ENCODE data around the gene LPP.

LPP gene

DNA sequence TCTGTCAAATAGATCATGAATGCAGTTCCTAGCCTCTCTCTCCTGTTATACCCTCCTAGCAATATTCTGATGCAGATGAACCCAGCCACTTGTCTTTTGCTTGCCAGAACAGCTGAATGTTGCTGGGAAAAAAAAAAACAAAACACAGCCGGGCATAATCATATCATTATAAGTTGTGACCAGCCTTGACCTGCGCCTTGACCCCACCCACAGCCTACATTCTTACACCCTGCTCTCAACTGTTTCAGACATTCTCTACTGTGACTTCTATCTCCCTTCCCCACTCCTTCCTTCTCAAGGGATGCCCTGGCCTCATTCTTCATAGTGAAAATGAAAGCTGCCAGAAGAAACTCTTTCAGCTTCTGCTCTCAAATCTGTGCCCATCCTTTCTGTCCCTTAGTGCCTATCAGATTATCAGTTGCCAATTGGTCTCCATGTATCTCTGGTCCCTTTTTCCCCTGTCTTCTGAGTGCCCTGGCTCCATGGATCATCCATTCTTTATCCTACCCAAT, 628.7 kb downstream of the LPP start:
- no peak for DNase-seq

DNA sequence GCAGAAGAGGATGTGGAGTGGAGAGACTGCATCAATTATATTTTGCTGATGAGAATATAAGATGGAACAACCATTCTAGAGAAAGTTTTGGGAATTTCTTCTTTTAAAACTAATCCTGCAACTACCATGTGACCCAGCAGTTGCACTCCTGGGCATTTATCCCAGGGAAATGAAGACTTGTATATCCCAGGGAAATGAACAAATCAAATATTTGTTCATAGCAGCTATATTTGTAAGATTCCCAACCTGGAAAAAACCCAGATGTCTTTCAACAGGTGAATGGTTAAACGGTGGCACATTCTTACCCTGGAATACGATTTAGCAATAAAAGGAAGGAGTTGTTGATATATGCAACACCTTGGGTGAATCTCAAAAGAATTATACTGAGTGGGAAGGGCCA, 632.5 kb downstream of the LPP start:
- DNase-seq, result no peak

DNA sequence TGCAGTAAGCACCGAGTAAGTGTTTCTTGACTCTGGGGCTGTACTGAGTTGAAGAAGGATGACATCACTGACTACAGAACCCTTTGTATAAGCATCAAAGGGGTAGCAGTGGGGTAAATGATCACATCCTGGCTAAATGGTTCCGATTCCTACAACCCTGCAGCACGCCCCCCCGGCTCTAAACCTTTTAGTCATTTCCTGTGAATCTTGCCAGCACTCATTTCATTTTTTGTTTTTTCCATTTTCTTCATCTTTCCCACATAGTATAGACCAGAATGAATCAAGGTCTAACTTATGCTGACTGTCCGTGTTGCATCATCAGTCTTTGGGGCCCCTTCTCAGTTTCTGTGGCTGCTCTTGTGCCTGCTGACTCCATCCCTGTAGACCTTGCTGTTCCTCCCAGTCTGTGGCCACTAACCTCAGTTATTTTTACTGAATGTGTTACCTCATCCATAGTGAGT, 634.7 kb downstream of the LPP start:
- DNase-seq, result no peak

DNA sequence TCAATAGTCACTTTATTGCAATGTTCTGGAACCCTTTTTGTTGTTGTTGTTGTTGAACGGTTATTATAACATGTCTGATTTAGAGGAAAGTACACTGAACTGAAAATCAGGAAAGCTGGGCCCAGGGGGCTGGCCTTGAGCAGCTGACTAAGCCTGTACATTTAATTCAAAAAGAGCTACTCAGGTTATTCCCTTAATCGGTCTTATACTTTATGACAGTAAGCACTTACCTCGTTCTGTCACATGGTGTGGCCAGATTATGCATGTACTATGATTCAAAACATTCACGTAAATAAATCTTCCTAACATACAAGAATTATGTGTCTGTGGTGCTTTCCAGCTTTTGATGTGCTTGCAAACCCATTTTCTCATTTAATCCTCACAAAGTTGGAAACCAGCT, 635.3 kb downstream of the LPP start:
- DNase-seq, result no peak

DNA sequence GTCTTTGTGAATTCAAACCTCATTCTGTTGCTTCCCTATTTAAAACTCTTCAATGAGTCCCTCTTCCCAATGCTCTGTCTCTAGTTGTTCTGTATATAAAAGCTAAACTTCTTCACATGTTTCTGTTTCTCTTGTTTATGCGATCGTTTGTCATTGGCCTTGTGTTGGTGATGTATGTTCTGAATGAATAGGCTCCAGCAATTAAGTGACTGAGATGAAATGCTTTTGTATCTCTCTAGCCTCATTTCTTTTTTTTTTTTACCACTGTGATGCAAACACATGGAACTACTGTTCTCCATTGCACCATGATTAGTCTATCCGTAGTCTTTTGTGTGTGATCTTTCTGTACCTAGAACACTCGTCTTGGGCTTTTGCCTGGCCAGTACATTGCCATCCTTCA, 637.4 kb downstream of the LPP start:
- no peak for DNase-seq

DNA sequence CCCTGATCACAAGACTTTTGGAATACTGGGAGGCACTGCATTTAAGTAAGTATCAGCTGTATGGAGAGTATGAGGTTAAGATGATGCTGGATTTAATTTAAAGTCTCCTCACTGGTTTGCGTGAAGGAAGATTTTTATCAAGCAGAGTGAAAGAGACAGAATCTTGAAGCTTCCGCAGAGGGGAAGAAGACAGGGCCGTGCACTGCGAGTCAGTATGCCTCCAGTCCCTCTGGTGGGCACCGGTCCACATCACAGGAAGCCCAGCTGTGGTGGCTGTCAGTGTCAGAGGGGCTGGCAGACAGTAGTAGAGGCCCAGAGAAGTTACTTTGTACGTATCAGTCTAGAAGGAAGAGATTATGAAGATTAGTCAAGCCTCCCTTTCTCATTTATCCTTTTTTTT, 638.8 kb downstream of the LPP start:
- DNase-seq, result no peak

DNA sequence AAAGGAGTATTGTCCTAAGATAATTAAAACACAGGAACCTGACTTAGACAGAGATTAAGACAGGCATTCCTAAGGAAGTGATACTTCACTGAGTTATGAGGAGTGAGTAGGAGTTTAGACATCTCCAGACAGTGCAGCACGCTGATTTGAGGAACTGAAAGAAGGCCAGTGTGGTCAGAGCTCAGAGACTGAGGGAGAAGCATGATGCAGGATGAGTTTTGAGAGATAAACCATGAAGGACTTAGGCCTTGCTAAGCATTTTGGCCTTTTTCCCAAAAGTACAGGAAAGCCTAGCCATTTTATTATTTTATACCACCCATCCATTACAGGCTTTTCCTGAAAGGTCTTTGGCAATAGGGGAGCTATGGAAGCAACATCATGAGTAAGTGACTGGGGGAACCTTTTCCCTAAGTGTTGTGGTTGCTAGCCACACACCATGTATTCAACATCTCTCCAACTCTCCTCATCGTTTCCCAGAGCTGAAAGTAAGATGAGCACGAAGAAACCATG, 642.2 kb downstream of the LPP start:
- DNase-seq, result no peak

DNA sequence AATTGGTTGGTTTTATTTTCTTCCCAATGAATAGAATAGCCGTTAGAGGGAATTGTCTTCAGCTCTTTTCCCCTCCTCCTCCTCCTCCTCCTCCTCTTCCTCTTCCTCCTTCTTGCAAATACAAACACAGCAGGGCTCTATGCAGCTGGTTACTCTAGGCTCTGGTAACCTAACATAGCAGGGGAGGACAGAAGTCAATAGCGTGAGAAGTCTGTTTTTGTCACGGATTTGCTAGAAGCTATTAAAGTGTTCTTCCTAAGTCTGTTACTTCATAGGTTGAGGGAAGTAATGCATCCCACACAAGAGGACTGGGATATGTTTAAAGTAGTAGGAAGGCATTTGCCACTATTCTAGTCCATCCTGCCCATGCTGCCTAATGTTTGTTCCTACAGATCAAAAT, 643.1 kb downstream of the LPP start:
- no peak for DNase-seq

DNA sequence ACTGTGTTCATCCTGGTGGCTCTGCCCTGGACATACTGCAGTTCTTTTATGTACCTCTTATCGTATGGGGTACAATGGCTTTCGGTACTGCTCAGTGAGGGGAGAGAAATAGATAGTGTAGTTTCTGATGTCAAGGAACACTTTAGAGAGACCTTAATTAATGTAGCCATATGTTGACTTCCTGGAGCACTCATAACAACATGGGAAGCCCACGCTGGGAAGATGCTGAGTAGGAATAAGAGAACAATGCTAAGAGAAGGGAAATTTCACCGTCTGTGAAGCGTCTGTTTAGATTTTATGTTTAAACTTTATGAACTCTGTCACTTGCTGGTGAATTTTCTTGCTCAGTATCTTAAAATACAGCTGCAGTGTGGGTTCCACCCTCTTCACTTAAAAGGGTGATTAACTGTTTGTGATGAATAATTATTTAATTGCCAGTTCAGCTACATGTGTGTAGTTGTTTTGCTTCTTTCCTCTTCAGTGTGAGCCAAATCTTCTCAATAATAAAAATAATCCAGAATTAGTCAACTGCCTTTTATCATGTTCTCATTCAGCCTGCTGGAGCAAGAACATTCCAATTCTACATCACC, 644.7 kb downstream of the LPP start:
- DNase-seq, result no peak

DNA sequence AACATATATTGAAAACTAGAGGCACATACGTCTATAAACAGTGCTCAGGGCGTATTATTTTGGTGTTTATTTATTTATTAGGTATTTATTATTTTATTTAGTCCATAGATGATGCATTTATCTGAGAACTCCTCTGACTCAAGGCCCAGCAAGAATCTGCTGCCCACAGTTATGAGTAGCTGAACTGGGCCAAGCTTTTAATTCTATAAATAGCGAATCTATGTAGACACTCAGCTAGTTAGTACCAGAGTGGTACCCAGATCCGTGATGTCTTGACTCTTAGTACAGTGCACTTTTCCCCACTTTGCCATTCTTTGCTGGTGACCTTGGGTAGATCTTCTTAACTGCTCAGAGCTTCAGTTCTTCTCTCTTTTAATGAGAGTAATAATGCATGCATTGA, 647.4 kb downstream of the LPP start:
- no peak for DNase-seq

DNA sequence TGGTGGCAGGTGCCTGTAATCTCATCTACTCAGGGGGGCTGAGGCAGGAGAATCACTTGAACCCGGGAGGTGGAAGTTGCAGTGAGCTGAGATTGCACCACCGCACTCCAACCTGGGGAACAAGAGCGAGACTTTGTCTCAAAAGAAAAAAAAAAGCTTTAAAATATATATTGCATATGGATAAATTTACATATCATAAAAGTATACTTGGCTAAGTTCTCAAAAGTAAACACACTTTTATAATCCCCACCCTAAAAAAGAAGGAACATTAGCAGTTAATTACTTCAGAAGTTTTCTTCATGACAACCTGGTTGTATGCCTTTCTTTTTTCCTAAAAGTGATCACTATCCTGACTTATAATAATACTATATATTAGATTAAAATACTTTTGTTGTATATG, 648.7 kb downstream of the LPP start:
- DNase-seq, result no peak

DNA sequence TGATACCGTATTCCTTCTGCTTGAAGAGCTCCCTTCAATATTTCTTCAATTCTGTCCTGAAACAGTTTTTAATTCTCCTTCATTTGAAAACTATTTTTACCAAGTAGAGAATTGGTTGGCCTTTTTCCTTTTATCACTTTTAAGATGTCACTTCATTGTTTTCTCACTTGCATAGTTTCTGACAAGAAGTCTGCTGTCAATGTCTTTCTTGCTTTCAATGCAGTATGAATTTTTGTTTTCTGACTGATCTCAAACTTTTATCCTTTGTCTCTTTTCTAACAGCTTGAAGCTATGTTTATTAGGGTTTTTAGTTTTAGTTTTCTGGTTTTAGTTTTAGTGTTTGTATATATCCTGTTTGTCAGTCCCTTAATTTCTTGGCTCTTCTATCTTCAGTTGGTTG, 653.0 kb downstream of the LPP start:
- no peak for DNase-seq

DNA sequence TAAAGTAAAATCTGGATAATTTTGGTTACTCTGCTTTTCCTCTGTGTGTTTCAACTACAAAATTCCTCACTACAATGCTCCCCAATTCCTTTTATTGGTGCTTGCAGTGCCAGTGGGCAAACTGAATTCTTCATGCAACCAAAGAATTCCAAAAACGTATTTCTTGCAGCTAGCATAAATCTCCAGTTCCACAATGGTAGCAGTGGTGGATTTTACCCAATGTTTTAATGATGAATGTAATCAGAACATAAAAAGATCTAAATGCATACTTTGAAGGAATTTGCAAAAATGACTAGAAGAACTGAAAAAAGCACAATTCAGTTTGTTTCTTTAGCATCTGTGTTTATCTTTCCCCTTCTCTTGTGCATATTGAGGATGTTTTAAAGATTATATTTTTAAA, 658.2 kb downstream of the LPP start:
- DNase-seq, result no peak

DNA sequence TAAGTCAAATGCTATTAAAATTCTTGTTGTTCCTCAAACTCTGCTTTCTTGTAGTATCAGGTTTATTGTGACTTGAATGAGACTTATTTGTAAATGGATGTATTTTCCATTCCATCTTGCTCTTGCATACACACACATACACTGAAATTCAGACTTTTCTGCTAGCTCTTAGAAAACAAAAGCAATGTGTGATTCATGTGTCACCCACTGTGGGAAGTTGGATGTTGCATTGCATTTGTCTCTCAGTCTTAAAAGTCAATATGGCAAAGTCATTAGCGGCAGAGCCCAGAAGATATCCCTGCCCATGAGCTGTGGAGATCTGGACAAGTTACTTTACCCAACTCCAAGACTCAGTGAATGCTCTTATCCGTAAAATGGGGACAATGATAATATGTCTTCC, 660.6 kb downstream of the LPP start:
- DNase-seq, result no peak

DNA sequence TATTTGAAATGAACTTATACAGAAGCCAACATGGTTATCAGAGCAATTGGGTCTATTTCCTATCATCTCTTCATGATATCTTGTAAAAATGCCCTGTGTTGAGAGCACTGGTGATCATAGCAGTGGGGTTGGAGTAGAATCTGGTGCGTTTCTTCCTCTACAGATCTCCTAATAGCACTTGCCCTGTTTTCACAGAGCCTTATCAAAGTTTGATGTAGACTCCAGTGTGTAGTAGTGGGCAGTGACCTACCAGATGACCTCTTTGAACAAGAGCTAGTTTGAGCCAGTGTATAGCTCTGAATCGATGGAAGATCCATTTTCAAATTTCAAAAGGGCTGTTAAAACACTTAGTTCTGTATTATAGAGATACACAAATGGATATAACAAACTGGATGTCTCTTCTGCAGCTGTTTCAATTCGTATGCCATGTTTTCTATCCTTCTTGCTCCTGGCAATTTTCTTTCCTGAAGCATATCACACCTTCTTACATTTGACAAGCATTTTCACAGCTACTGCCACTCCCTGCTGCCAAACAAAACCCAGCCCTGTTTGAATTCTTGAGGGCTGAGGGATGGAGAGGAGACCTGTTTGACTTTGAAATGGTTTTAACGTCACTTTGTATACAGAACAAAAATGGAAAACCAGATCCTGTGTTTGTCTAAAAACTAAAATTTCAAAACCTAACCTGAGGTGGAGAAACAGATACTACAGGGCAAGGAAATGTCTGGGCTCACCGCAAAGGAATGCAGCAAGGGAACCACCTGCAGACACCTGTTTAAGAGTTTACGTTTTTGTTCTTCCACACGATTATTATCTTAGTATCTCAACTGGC, 663.4 kb downstream of the LPP start:
- no peak for DNase-seq

DNA sequence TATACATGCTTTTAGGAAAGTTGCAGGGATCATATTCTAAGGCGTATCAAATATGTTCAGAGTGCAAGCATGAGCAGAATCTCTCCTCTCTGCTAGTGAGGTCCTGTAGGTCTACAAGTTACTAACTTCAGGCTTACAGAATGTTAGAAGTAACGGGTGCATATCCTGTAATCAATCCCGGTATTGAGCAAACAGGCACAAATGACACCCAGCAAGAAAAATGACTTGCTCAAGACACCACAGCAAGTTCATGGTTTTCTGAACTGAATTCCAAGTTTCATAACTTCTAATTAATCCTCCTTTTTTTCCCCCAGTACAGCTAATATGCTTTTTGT, 663.9 kb downstream of the LPP start:
- DNase-seq, result no peak

DNA sequence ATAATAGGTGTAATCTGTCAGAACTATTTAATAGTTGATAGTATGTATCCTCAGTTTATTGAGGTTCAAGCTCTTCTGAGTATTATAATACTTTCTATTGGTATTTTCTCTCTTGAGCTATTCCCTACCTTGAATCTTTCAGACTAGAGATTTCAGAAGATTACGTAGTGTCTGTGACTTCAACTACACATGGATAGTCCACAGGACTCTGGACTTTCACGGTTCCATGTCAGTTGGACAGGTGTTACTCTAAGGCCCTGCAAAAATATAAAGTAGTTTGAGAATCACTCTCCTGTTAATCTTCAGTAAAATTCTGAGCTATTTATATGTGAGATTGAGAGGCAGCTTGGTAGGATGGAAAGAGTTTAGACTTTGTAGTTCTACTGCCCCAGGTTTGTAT, 664.3 kb downstream of the LPP start:
- DNase-seq, result no peak

DNA sequence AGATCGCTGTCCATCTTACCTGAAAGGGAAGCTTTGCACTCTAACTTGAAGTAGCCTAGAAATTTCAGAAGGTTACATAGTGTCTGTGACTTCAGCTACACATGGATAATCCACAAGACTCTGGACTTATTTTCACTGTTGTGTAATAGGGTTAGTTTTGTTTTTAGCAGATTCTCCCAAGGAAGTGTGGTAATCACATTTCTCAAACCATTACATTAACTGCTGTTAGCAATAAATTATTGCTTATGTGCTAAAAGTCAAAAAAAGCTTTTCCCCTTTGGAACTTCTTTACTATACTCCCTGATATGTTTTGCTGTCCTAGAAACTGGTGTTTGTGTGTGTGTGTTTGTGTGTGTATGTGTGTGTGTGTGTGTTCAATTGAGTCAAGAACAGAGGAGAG, 666.0 kb downstream of the LPP start:
- DNase-seq, result no peak

DNA sequence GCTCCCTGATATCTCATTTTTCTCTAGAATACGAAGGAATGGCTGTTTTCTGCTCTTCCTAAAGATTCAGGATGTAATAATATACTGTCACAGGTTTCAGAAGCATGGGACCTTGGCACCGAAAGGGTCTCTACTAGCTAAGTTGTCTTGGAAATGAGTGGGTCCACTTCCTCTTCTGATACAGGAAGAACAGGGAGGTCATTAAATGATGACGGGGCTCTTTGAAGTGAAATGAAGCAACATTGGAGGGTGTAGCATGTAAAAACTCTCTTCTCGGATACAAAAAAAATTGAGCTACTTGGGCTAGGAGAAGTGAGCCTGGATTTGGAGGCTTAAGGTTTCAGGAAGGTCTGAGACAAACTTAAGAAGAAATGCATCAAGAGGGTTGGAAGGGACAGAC, 668.0 kb downstream of the LPP start:
- DNase-seq, result no peak

DNA sequence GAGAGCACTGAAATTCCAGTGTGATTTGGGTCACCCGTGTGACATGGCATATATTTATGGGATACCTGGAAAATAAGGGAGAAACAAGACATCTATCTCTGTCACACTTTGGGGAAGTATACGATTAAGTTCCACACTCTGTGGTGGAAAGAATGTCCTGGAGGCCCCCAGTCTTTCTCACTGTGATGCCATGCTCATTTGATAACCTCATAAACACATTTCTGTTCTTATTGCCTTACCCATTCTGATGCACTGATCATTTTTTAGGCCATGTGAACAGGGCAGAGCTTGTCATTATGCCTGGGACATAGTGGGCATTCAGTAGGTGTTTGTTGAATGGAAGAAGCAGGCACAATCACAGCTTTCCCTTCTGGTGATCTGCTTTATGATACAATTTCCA, 668.5 kb downstream of the LPP start:
- DNase-seq, result no peak

DNA sequence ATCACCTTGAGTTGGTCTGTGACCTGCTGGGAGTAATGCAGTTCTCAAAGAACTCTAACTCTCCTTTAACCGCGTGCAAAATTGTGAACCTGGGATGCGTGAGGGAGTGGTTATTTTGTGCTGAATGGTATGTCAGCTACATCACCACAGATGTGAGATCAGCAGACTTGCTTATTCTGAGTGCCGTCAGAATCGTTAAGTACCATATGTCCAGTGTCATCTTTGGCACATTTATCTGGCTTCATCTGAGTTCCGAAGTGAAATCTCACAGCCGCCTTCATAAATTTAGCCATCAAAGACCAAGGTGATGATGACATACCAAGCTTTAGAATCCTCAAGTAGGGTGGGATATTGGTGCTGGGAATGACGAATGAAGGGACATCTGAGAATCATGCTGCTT, 670.6 kb downstream of the LPP start:
- DNase-seq, result no peak

DNA sequence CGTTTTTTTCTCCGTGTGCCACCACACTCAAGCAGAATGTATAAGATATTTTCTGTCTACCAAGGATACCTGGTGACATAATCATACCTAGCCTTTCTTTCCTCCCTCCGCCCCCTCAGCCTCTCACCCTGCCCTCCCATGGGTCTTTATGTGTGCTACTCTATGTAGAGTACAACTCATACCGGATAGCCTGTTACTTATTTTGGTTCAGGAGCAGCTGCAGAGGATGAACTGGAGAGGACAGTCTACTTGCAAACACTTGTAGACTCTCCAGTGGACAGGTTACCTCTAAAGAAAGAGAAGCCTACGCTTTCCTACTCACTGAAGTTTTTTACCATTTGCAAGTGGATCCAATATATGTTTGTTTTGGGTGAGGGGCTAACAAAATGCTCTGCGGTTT, 671.9 kb downstream of the LPP start:
- no peak for DNase-seq

DNA sequence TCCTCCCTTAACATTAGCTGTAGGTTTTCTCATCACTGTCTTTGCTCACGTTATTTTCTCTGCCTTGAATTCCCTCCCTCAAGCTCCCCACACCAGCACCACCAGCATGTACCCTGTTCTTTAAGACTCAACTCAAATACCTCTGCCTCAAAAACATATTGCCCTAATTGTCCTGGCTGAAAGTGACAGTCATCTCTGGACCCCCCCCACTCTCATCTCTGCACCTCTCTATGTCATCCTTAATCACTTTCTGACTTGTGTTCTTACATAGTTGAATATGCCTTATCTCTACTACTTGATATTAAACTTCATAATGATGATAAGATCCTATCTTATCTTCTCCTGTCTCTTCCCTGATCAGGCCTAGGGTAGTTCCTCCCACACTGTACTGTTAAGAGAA, 672.6 kb downstream of the LPP start:
- DNase-seq, result no peak

DNA sequence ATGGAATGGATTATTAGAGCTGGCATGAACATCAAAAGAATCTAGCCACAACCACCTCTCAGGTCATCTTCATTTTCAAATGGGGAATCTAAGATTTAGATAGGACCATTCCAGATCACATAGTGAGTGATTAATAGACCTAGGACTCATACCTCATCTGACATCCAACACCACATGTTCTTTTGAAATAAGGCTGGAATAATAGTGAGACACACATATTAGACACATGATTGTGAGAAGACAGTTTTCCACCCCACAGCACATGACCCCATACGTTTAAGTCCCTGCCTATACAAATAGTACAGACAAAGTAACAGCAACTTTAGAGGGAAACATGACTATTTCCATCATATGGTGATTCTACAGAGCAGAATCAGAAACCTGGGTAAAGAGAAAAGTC, 673.1 kb downstream of the LPP start:
- DNase-seq, result no peak

DNA sequence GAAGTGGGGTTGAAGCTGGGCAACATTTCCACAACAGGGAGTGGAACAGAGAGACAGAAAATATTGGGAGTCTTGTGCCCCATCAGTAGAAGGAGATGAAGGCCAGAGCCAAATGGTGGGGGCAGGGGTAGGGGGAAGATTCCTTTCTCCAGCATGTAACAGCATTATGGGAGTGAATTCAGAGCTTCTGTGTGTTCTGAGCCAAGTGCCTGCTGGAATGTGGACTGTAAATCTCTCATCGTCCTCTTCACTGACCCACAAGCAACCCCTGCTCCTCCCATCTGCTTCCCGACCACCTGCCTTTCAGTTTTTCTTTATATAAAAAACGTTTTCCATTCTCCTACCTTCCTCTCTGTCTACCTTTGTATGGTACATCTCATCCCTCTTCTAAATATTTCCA, 673.6 kb downstream of the LPP start:
- no peak for DNase-seq

Data from NCI-H2081 (cell line).